HCT116 (cell line): ENCODE results near the gene PLA2R1.
"Not testable (repeated sequence)": the region's sequence is repeated elsewhere in the genome, so short reads cannot be mapped to it uniquely, and the experiment has no call there.

Experiments used
- CBX3 ChIP-seq: IDR thresholded peaks from 2 replicates; pipeline ENCODE4 v1.6.1; 2012; ENCODE audit warnings: low read depth
- CEBPB ChIP-seq: IDR thresholded peaks from 2 replicates; pipeline ENCODE4 v1.6.1; 2012; ENCODE audit warnings: low read depth
- EZH2 ChIP-seq: fragments of 200-600 bp; sonication (generic); IDR thresholded peaks from 2 replicates; pipeline ENCODE4 v1.6.1; 2017; ENCODE audit warnings: antibody characterized with exemption, mixed run types
- FOSL1 ChIP-seq: IDR thresholded peaks from 2 replicates; pipeline ENCODE4 v1.6.1; 2012; ENCODE audit warnings: low read depth
- JUND ChIP-seq: IDR thresholded peaks from 2 replicates; pipeline ENCODE4 v1.6.1; 2012
- POLR2A ChIP-seq: IDR thresholded peaks from 2 replicates; pipeline ENCODE4 v1.7.0; 2011; ENCODE audit warnings: borderline replicate concordance; ENCODE audit not compliant: insufficient read depth, insufficient read length; ENCODE audit errors: extremely low read depth
- POLR2AphosphoS5 ChIP-seq: IDR thresholded peaks from 2 replicates; pipeline ENCODE4 v1.6.1; 2011; ENCODE audit warnings: mild to moderate bottlenecking, low read depth, low read length, moderate library complexity
- TF ChIP-seq, protein P1 (sequence below): IDR thresholded peaks from 2 replicates; pipeline ENCODE4 v1.6.1; 2012; ENCODE audit warnings: low read depth
- TF ChIP-seq, protein P2 (sequence below), 3 experiments: fragments of 200-600 bp in 1 of 3; sonication (generic) in 1 of 3; IDR thresholded peaks in 2 of 3; conservative IDR thresholded peaks in 1 of 3; 2 replicates each; pipeline ENCODE4 v1.5.1; 2012 to 2017; ENCODE audit warnings: low read depth in 2 of 3, low read length in 2 of 3, antibody characterized with exemption in 1 of 3, borderline replicate concordance in 1 of 3, control low read depth in 1 of 3, mild to moderate bottlenecking in 1 of 3, mixed read lengths in 1 of 3, mixed run types in 1 of 3, moderate library complexity in 1 of 3; ENCODE audit not compliant: insufficient read depth in 1 of 3
- TF ChIP-seq, protein P3 (sequence below): IDR thresholded peaks from 2 replicates; pipeline ENCODE4 v1.6.1; 2012
- TF ChIP-seq, protein P4 (sequence below): IDR thresholded peaks from 2 replicates; pipeline ENCODE4 v1.6.1; 2011; ENCODE audit warnings: mild to moderate bottlenecking, low read length, moderate library complexity; ENCODE audit not compliant: insufficient replicate concordance; ENCODE audit errors: extremely low read depth
- TF ChIP-seq, protein P5 (sequence below): IDR thresholded peaks from 2 replicates; pipeline ENCODE4 v1.6.1; 2012

DNA sequence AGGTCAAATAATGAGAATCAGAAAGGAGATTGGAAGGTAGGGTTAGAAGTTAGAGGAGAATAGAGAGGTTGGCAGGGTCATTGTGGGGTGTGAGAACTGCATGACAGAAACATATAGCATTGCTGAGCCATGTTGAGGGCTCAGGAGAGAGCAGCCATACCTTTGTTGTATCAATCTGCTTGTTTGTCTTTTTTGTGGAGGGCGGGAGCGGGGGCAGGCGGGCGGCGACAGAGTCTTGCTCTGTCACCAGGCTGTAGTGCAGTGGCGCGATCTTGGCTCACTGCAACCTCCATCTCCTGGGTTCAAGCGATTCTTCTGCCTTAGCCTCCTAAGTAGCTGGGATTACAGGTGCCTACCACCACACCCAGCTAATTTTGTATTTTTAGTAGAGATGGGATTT lies 23.8 kb downstream of the PLA2R1 start:
- TF ChIP-seq POLR2A, JUND, CEBPB, FOSL1, EZH2, CBX3, POLR2AphosphoS5: not testable (repeated sequence)
- TF ChIP-seq, protein P1, sequence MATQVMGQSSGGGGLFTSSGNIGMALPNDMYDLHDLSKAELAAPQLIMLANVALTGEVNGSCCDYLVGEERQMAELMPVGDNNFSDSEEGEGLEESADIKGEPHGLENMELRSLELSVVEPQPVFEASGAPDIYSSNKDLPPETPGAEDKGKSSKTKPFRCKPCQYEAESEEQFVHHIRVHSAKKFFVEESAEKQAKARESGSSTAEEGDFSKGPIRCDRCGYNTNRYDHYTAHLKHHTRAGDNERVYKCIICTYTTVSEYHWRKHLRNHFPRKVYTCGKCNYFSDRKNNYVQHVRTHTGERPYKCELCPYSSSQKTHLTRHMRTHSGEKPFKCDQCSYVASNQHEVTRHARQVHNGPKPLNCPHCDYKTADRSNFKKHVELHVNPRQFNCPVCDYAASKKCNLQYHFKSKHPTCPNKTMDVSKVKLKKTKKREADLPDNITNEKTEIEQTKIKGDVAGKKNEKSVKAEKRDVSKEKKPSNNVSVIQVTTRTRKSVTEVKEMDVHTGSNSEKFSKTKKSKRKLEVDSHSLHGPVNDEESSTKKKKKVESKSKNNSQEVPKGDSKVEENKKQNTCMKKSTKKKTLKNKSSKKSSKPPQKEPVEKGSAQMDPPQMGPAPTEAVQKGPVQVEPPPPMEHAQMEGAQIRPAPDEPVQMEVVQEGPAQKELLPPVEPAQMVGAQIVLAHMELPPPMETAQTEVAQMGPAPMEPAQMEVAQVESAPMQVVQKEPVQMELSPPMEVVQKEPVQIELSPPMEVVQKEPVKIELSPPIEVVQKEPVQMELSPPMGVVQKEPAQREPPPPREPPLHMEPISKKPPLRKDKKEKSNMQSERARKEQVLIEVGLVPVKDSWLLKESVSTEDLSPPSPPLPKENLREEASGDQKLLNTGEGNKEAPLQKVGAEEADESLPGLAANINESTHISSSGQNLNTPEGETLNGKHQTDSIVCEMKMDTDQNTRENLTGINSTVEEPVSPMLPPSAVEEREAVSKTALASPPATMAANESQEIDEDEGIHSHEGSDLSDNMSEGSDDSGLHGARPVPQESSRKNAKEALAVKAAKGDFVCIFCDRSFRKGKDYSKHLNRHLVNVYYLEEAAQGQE, result not testable (repeated sequence)
- TF ChIP-seq, protein P2, sequence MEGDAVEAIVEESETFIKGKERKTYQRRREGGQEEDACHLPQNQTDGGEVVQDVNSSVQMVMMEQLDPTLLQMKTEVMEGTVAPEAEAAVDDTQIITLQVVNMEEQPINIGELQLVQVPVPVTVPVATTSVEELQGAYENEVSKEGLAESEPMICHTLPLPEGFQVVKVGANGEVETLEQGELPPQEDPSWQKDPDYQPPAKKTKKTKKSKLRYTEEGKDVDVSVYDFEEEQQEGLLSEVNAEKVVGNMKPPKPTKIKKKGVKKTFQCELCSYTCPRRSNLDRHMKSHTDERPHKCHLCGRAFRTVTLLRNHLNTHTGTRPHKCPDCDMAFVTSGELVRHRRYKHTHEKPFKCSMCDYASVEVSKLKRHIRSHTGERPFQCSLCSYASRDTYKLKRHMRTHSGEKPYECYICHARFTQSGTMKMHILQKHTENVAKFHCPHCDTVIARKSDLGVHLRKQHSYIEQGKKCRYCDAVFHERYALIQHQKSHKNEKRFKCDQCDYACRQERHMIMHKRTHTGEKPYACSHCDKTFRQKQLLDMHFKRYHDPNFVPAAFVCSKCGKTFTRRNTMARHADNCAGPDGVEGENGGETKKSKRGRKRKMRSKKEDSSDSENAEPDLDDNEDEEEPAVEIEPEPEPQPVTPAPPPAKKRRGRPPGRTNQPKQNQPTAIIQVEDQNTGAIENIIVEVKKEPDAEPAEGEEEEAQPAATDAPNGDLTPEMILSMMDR (IDR thresholded peaks at IDR 0.05 in 2 of 3, conservative IDR thresholded peaks at IDR 0.05 in 1 of 3; ENCODE audit: borderline replicate concordance in 1 of 3, insufficient read depth in 1 of 3, low read depth in 2 of 3, low read length in 2 of 3), result not testable (repeated sequence)
- TF ChIP-seq, protein P3, sequence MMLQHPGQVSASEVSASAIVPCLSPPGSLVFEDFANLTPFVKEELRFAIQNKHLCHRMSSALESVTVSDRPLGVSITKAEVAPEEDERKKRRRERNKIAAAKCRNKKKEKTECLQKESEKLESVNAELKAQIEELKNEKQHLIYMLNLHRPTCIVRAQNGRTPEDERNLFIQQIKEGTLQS, result not testable (repeated sequence)
- TF ChIP-seq, protein P4, sequence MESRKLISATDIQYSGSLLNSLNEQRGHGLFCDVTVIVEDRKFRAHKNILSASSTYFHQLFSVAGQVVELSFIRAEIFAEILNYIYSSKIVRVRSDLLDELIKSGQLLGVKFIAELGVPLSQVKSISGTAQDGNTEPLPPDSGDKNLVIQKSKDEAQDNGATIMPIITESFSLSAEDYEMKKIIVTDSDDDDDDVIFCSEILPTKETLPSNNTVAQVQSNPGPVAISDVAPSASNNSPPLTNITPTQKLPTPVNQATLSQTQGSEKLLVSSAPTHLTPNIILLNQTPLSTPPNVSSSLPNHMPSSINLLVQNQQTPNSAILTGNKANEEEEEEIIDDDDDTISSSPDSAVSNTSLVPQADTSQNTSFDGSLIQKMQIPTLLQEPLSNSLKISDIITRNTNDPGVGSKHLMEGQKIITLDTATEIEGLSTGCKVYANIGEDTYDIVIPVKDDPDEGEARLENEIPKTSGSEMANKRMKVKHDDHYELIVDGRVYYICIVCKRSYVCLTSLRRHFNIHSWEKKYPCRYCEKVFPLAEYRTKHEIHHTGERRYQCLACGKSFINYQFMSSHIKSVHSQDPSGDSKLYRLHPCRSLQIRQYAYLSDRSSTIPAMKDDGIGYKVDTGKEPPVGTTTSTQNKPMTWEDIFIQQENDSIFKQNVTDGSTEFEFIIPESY, result not testable (repeated sequence)
- TF ChIP-seq, protein P5, sequence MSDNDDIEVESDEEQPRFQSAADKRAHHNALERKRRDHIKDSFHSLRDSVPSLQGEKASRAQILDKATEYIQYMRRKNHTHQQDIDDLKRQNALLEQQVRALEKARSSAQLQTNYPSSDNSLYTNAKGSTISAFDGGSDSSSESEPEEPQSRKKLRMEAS, result not testable (repeated sequence)
